B cell (primary cell): Measurements from ENCODE around the gene PDCD4.

Experiments
- CTCF ChIP-seq: fragments of 200-600 bp; IDR thresholded peaks from one replicate; pipeline ENCODE4 v1.8.0; 2022; ENCODE audit warnings: antibody characterized with exemption, mild to moderate bottlenecking
- EZH2 ChIP-seq: IDR thresholded peaks from 2 replicates; pipeline ENCODE4 v1.6.1; 2012; ENCODE audit warnings: borderline replicate concordance, low read depth, mild to moderate bottlenecking, moderate library complexity, low read length; ENCODE audit not compliant: insufficient read depth, poor library complexity, severe bottlenecking

- no peak for TF ChIP-seq CTCF
- no peak for TF ChIP-seq EZH2
Measured at GRCh38 chr10:110835841-110836240, 35.9 kb upstream of the PDCD4 start.
